ENCODE data around the gene SOX5. TPM values are rescaled to one million over a fixed set of nuclear protein-coding genes. Genes with fewer than 3 reads are reported as not detected.
"Not testable (repeated sequence)": the region's sequence is repeated elsewhere in the genome, so short reads cannot be mapped to it uniquely, and the experiment has no call there.

SOX5 gene
- total RNA-seq, 2 experiments from 2014 or later, result 0.50 TPM; not detected in 1

DNA sequence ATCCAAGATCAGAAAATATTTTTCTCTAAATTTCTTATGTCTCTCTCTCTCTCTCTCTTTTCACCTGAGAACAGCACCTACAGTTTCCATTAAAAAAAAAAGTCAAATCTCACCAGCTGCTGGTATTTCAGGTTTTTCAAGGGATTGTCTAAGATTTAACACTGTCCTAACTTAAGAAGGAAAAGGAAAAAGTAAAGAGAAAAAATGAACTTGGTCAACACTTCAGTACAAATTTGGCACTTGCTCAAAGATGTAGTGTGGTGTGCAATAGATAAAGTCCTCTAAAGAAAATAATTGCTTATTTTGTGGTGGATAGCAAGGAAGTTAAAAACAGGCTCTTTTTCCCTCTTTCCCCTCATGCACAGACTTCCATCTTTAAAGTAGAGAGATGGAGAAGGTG lies 416.2 kb downstream of the SOX5 start:
- Mint-ChIP-seq H3K4me3 (no peak overlapping the region), H3K36me3 (no peaks in the 10 kb centered on the region), H3K27ac (no peak overlapping the region), H3K9me3 (ENCODE audit: low read depth) (peaks cover 6% of the 10 kb centered on the region), H3K27me3 (no peaks in the 10 kb centered on the region), H3K4me1 (no peaks in the 10 kb centered on the region)
- DNase-seq (no peak), ATAC-seq (no peak)
- CTCF ChIA-PET, result no interaction called here

DNA sequence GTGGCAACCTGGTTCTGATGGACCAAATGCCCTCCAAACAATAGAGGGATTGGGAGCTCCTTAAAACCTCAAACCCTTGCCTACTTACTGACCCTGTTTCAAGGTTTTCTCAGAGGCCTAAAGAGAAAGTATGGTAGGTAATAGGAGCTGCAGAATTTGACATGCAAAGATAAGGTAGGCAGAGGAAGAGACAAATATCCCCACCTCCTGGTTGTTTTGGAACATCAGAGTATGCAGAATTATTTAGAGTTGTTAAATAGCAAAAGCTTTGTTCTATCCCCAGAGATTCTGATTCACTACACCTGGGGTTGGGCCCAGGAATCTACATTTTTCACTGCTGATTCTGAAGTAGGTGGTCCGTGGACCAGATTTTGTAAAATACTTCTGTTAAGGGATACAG lies 421.2 kb downstream of the SOX5 start:
- DNase-seq (no peak), ATAC-seq (no peak)
- no peaks in the 10 kb centered on the region for H3K4me1 Mint-ChIP-seq
- CTCF ChIA-PET, result no interaction called here
- no peaks in the 10 kb centered on the region for H3K36me3 Mint-ChIP-seq
- H3K4me3 Mint-ChIP-seq, result no peak overlapping the region
- no peaks in the 10 kb centered on the region for H3K27me3 Mint-ChIP-seq
- H3K9me3 Mint-ChIP-seq (ENCODE audit: low read depth), result peaks cover 14% of the 10 kb centered on the region
- no peak overlapping the region for H3K27ac Mint-ChIP-seq

DNA sequence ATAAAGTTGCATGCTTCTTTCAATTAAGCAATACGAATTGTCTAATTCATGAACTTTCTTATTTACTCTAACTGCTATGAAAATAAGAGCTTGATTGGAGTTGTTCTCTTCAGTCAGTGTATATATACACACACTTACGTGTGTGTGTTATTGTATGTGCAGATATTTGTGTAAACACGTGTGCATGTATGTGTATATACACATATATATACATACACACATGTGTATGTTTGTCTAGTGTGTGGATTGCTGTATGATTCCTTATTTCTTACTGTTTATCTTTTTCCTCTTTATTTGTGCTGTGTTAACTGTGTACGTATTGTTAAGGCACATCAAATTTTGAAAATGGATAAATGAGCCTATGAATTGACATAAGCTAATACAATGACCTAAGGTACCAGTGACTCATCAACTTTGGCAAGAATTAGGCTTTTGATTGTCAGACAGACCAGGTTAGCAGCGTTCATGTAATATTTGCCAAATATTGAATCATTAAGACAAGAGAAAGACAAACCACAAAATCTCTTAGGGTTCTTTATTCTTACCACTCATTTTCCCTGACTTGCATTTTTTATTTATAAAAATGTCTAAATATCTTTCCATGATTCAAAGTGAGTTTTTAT lies 423.9 kb downstream of the SOX5 start:
- no peak overlapping the region for H3K27ac Mint-ChIP-seq
- no peaks in the 10 kb centered on the region for H3K36me3 Mint-ChIP-seq
- no peaks in the 10 kb centered on the region for H3K4me1 Mint-ChIP-seq
- no peak for DNase-seq
- CTCF ChIA-PET, result no interaction called here
- no peak overlapping the region for H3K4me3 Mint-ChIP-seq
- ATAC-seq, result no peak
- peaks cover 10% of the 10 kb centered on the region for H3K9me3 Mint-ChIP-seq (ENCODE audit: low read depth)
- no peaks in the 10 kb centered on the region for H3K27me3 Mint-ChIP-seq

DNA sequence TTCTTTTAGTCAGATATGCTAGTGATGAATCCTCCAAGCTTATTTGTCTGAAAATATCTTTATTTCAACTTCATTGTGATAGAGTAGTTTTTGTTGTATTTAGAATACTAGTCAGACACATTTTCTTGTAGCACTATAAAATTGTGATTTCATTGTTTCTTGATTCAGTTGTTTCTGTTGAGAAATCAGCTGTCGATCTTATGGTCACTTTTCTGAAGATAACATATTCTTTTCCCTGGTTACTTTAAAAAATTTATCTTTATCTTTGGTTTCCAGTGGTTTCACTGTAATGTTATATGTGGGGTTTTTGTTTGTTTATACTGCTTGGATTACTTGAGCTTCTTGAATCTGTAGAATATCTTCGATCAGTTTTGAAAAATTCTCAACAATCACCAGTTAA lies 426.1 kb downstream of the SOX5 start:
- CTCF ChIA-PET, result no interaction called here

DNA sequence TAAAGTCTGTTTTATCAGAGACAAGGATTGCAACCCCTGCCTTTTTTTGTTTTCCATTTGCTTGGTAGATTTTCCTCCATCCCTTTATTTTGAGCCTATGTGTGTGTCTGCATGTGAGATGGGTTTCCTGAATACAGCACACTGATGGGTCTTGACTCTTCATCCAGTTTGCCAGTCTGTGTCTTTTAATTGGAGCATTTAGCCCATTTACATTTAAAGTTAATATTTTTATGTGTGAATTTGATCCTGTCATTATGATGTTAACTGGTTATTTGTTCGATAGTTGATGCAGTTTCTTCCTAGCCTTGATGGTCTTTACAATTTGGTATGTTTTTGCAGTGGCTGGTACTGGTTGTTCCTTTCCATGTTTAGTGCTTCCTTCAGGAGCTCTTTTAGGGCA lies 430.0 kb downstream of the SOX5 start:
- CTCF ChIA-PET; H3K4me3 Mint-ChIP-seq; ATAC-seq; H3K27ac Mint-ChIP-seq; H3K27me3 Mint-ChIP-seq; H3K36me3 Mint-ChIP-seq; DNase-seq; H3K9me3 Mint-ChIP-seq (ENCODE audit: low read depth); H3K4me1 Mint-ChIP-seq: not testable (repeated sequence)

More for the DNA sequence above, 426.1 kb downstream of the SOX5 start:
- Mint-ChIP-seq H3K36me3 (no peaks in the 10 kb centered on the region), H3K27ac (no peak overlapping the region), H3K27me3 (no peaks in the 10 kb centered on the region), H3K4me1 (no peaks in the 10 kb centered on the region), H3K4me3 (no peak overlapping the region), H3K9me3 (ENCODE audit: low read depth) (peaks cover 9% of the 10 kb centered on the region)
- DNase-seq (no peak), ATAC-seq (no peak)

DNA sequence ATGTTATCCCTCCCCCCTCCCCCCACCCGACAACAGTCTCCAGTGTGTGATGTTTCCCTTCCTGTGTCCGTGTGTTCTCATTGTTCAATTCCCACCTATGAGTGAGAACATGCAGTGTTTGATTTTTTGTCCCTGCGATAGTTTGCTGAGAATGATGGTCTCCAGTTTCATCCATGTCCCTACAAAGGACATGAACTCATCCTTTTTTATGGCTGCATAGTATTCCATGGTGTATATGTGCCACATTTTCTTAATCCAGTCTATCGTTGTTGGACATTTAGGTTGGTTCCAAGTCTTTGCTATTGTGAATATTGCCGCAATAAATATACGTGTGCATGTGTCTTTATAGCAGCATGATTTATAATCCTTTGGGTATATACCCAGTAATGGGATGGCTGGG lies 433.7 kb downstream of the SOX5 start:
- H3K27ac Mint-ChIP-seq; CTCF ChIA-PET; H3K9me3 Mint-ChIP-seq (ENCODE audit: low read depth); H3K4me1 Mint-ChIP-seq; DNase-seq; ATAC-seq; H3K27me3 Mint-ChIP-seq; H3K4me3 Mint-ChIP-seq; H3K36me3 Mint-ChIP-seq: not testable (repeated sequence)

DNA sequence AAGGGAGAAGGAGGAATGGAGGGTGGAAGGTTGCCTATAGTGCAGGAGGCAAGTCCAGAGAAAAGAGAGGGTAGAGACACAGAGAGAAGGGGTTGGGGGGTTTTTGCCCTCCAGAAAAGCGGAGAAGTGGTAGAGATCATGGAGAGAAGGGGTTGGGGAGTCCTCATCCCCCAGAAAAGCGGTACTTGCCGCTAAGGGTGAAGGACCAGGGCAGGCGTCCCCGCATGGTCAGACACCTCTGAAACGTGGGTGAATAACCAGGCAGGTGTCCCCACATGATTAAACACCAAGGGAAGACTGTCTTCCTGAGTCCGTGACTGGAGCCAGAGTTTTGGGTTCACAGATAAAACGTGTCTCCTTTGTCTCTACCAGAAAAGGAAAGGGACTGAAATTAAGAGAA lies 439.0 kb downstream of the SOX5 start:
- ATAC-seq (no peak), DNase-seq (no peak)
- CTCF ChIA-PET, result no interaction called here
- Mint-ChIP-seq H3K36me3 (peaks cover 1% of the 10 kb centered on the region), H3K4me3 (no peak overlapping the region), H3K27me3 (no peaks in the 10 kb centered on the region), H3K9me3 (ENCODE audit: low read depth) (peaks cover 5% of the 10 kb centered on the region), H3K27ac (no peak overlapping the region), H3K4me1 (no peaks in the 10 kb centered on the region)

DNA sequence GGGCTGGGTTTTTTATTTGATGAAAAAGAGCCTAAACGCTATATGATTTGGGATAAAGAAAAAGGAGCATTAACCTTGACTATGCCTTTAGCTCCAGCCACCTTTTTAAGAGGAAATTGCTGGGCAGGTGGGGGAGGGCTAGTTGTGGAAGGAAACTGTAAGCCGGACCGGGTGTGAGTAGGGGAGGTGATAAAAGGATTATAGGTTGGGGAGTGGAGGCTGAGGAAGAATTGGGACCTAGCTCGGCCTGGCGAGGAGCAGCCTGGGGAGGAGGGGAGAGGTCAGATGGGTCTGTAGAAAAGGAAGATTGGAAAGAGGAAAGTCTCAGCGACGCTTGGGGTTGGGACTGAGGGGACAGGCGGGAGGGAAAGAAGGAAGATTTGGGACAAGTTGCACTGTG lies 439.6 kb downstream of the SOX5 start:
- H3K4me3 Mint-ChIP-seq; H3K4me1 Mint-ChIP-seq; H3K9me3 Mint-ChIP-seq (ENCODE audit: low read depth); H3K36me3 Mint-ChIP-seq; H3K27ac Mint-ChIP-seq; DNase-seq; H3K27me3 Mint-ChIP-seq; CTCF ChIA-PET; ATAC-seq: not testable (repeated sequence)

DNA sequence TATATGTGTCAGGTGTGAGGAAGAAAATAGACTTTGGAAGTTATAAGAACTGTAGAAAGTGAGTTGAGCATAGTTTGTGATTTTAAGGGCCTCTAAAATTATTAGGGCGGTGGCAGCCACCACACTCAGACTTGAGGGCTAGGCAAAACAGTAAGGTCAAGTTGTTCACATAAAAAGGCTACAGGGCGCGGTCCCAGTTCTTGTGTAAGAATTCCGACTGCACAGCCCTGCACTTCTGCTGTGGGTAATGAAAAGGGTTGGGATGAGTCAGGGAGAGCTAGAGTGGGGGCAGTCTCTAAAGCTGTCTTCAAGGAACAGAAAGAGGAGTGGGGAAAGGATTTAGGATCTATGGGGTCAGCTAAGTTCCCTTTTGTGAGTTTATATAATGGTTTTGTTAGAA lies 441.7 kb downstream of the SOX5 start:
- H3K4me1 Mint-ChIP-seq, H3K36me3 Mint-ChIP-seq: not testable (repeated sequence)

DNA sequence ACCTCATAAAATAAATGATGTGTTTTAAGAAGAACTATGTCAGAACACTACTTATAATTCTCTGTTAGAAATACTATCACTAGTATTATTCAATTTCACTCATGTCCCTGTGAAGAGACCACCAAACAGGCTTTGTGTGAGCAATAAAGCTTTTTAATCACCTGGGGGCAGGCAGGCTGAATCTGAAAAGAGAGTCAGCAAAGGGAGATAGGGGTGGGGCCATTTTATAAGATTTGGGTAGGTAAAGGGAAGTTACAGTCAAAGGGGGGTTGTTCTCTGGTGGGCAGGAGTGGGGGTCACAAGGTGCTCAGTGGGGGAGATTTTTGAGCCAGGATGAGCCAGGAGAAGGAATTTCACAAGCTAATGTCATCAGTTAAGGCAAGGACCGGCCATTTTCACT lies 443.7 kb downstream of the SOX5 start:
- H3K9me3 Mint-ChIP-seq (ENCODE audit: low read depth); H3K4me1 Mint-ChIP-seq; H3K4me3 Mint-ChIP-seq; H3K36me3 Mint-ChIP-seq; DNase-seq; H3K27me3 Mint-ChIP-seq; CTCF ChIA-PET; H3K27ac Mint-ChIP-seq; ATAC-seq: not testable (repeated sequence)

More for the DNA sequence above, 441.7 kb downstream of the SOX5 start:
- CTCF ChIA-PET; H3K27ac Mint-ChIP-seq; H3K4me3 Mint-ChIP-seq; H3K9me3 Mint-ChIP-seq (ENCODE audit: low read depth); DNase-seq; H3K27me3 Mint-ChIP-seq; ATAC-seq: not testable (repeated sequence)

DNA sequence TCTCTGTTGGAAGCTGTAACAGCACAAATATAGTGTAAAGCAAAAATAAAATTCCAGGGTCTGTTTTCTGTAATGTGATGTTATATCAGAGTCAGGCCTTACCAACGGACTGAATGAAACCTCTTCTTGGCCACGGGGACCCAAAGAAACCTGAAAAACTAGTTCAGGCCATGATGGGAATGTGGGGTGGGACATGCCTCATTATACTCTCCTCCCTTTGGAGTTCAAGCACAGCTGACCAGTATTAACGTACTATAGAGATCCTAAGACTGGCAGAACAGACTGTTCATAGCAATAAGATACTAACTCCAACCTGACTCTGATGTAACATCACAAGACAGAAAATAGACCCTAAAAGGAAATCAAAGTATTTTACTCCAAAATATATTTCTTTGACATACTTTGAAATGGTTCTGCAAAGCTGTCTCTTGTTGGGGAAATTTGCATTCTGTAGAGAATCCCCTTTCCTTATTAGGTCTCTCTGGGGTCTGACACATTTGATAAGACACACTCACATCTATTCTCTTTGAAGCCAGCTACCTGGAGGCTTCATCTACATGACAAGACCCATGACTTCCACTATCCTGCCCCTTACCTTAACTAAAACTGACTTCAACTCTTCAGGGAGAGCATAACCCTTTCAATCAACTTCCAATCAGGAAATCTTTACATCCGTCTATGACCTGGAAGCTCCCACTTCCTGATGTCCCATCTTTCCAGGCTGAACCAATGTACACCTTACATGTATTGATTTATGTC lies 444.6 kb downstream of the SOX5 start:
- no peaks in the 10 kb centered on the region for H3K27me3 Mint-ChIP-seq
- no peak for DNase-seq
- peaks cover 6% of the 10 kb centered on the region for H3K9me3 Mint-ChIP-seq (ENCODE audit: low read depth)
- CTCF ChIA-PET, result no interaction called here
- no peak overlapping the region for H3K4me3 Mint-ChIP-seq
- H3K27ac Mint-ChIP-seq, result no peak overlapping the region
- no peaks in the 10 kb centered on the region for H3K36me3 Mint-ChIP-seq
- no peaks in the 10 kb centered on the region for H3K4me1 Mint-ChIP-seq
- no peak for ATAC-seq

DNA sequence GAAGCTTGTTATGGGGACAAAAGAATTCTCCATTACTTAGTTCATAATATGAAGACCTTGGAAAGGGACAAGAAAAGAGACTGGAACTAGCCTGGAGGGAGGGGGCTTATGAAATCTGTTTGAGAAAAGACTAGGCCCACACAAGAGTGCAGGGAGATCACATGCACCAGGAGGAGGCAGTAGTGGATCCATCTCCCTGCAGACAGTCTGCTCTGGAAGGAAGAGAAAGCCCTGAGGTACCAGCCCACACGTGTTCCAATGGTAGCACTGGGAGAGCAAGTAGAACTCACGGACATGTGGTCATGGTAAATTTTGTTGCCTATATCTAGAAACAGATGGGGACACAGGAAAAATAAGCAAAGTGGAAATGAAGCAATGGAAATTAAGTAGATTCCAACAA lies 445.4 kb downstream of the SOX5 start:
- ATAC-seq (no peak), DNase-seq (no peak)
- no peaks in the 10 kb centered on the region for H3K4me1 Mint-ChIP-seq
- no peak overlapping the region for H3K4me3 Mint-ChIP-seq
- H3K27ac Mint-ChIP-seq, result no peak overlapping the region
- no peaks in the 10 kb centered on the region for H3K27me3 Mint-ChIP-seq
- CTCF ChIA-PET, result no interaction called here
- H3K36me3 Mint-ChIP-seq, result no peaks in the 10 kb centered on the region
- peaks cover 6% of the 10 kb centered on the region for H3K9me3 Mint-ChIP-seq (ENCODE audit: low read depth)

DNA sequence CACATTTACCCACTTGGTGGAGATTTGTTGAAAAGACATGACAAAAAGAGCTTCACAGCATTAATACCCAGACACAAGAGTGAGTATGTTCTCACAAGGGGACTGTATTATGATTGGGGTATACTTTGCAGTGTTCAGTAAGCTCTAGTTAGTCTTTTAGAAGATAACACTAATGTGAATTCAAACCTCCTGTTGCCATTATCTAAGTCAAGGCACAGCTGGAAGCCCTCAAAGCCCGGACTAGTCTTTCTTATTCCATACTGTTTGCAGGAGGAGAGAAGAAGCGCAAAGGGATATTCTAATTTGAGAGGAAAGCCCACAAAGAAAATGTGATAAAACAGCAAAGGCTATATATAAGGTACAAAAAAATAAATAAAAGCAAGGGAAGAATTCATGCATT lies 445.9 kb downstream of the SOX5 start:
- Mint-ChIP-seq H3K27me3 (no peaks in the 10 kb centered on the region), H3K4me1 (no peaks in the 10 kb centered on the region), H3K4me3 (no peak overlapping the region), H3K27ac (no peak overlapping the region), H3K9me3 (ENCODE audit: low read depth) (peaks cover 6% of the 10 kb centered on the region), H3K36me3 (no peaks in the 10 kb centered on the region)
- ATAC-seq (no peak), DNase-seq (no peak)
- CTCF ChIA-PET, result no interaction called here

DNA sequence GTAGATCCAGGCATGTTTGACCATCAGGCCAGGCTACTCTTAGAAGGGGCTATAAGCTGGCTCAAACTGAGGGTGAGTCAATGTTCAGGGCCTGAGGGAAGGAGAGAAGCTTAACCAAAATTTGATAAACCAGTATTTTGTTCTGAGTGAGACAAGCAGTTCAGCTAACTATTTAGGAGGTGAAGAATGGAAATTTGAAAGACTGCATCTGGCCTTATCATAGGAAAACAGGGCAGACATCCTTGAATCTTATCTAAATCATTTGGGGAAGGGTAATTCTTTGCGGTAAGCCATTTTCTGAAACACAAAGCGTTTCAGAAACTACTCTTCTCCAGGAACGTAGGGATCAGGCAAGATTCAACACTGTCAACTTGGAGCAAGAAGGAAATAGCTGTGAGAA lies 447.2 kb downstream of the SOX5 start:
- no peak overlapping the region for H3K4me3 Mint-ChIP-seq
- ATAC-seq (no peak), DNase-seq (no peak)
- no peaks in the 10 kb centered on the region for H3K4me1 Mint-ChIP-seq
- no peaks in the 10 kb centered on the region for H3K36me3 Mint-ChIP-seq
- peaks cover 6% of the 10 kb centered on the region for H3K9me3 Mint-ChIP-seq (ENCODE audit: low read depth)
- CTCF ChIA-PET, result no interaction called here
- no peaks in the 10 kb centered on the region for H3K27me3 Mint-ChIP-seq
- H3K27ac Mint-ChIP-seq, result no peak overlapping the region
